ENCODE measurements around the gene CCDC61.

DNA sequence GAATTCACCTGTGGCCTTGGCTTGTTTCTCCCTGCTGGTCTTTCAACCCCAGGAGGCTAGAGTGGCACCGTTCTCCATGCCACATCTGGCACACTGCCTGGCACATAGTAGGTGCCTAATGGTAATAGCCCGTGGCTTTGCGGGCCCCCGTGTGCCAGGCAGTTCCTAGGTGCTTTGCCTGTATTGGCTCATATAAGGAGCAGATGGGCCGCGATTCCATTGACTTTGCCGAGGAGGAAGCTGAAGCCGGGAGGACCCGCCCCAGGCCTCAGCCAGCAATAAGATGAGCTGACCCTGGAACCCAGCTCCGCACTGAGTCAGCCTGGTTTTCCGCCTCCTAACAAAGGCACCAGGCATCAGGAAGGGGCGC, 26.8 kb downstream of the CCDC61 start:
- TF ChIP-seq, protein P1, sequence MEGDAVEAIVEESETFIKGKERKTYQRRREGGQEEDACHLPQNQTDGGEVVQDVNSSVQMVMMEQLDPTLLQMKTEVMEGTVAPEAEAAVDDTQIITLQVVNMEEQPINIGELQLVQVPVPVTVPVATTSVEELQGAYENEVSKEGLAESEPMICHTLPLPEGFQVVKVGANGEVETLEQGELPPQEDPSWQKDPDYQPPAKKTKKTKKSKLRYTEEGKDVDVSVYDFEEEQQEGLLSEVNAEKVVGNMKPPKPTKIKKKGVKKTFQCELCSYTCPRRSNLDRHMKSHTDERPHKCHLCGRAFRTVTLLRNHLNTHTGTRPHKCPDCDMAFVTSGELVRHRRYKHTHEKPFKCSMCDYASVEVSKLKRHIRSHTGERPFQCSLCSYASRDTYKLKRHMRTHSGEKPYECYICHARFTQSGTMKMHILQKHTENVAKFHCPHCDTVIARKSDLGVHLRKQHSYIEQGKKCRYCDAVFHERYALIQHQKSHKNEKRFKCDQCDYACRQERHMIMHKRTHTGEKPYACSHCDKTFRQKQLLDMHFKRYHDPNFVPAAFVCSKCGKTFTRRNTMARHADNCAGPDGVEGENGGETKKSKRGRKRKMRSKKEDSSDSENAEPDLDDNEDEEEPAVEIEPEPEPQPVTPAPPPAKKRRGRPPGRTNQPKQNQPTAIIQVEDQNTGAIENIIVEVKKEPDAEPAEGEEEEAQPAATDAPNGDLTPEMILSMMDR (IDR thresholded peaks at IDR 0.05), result no peak
- TF ChIP-seq POLR2A (IDR thresholded peaks at IDR 0.05), result no peak
